DMS114 treated with DMSO at 0.1 percent for 48 hours (cell line): ENCODE measurements around the gene SALL2.
A peak's percentile ranks its signal among the peaks of the same experiment; 100 is the strongest.

Experiments
- DNase-seq: peaks from one replicate; lab custom pipeline; 2025; ENCODE audit not compliant: unreplicated experiment; lab: John Stamatoyannopoulos, UW

SALL2 gene

DNA sequence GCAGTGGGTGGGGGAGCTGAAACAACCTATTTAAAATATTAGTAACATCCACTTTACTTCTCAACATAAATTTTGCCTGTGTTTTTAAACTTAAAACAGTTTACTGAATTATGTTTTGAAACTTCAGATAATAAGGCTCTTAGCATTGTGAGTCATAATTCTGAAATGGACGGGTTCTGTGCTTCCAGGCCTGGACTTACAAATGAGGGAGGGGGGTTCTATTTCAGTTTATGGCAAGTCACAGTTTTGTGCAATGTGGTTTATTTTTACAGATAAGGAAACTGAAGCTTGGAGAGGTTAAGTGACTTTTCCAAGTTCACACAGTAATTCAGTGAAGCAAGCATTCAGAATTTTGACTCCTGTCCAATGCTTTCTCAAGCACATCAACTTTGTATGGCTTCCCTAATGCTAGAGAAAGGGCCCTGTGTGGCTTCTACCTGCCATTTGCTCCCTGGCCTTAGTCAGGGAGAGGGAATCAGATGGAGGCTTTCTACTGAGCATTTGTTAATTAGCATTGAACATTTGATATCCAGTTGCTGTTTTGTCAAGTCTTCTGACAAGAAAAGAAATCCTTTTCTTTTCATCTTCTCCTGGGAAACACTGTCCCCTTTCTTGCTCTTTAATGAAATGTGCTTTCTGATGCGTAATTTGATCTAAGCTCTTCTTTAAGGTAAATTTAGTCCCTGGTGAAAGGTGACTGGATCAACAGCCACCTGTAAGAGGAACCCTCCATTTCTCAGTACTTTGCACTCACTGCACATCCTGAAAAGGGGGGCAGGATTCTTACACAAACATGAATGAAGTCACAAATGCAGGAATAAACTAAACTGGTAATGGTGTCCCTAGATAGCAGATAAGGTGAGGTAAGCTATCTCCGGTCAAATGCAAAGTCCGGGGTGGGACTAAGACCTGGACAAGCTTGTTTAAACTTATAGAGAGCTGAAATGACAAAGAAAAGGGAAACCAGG is 2.5 kb upstream of the SALL2 start:
- no peak for DNase-seq

GRCh38 chr14:21527318-21527679 is 1.2 kb upstream of the SALL2 start:
- no peak for DNase-seq

GRCh38 chr14:21526672-21527317 is 649 bp upstream of the SALL2 start:
- no peak for DNase-seq

- no peak for DNase-seq
These were observed 580 bp downstream of the SALL2 start for GRCh38 chr14:21525571-21525961.

DNA sequence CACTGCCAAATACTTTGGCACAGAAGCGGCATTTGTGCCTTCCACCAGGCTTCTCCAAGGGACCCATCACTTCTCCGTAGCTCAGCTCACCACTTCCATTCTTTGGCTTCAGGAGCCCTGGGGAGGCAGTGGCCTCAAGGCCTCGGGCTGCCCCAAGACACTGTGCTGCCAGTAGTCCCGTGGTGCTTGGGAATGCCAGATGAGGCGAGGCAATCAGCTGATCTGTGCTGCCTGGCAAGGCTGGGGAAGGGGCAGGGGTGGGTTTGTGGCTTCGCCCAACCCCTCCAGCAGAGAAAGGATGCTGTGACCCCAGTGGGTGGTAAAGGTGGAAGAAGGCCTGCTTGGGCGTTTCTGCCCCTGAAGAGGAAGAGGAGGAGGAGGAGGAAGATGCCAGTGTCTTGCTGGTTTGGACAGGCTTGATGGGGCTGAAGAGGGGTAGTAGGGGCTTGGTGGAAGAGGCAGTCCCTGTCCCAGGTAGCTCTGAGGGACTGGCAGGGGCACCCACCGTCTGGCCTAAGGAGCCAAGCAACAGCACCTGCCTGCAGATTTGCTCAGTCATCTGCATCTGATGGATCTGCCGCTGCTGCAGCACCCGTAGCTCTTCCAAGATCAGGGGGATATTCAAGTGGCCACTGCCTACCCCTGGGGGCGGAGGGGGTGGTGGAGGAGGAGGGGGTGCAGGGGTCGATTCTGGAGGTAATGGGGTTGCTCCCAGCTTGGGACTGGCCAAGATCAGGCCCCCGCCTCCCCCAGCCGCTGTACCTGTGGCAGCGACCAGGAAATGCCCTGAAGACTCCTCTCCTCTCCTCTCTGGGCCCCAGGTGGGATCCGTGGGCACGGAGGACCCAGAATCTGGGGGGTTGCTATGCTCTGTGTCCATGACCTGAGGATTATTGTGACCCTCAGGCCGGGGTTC is 1.3 kb downstream of the SALL2 start:
- DNase-seq = no peak

DNA sequence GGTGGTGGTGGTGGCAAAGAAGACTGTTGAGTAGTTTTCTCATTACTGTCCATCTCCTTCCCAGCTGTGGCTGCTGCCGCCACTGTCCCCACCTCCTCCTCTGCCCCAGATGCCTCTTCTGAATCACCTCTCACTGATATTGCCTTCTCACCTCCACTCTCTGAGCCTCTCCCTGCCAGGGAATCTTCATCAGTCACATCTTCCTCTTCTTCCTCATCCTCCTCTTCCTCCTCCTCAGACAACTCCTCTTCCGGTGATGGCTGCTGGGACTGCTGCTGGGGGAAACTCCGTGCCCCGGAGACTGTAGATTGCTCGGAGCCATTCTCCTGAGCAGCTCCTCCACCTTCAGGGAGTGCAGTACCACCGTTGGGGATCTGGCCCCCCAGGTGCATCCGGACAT is 2.9 kb downstream of the SALL2 start:
- DNase-seq = no peak

DNA sequence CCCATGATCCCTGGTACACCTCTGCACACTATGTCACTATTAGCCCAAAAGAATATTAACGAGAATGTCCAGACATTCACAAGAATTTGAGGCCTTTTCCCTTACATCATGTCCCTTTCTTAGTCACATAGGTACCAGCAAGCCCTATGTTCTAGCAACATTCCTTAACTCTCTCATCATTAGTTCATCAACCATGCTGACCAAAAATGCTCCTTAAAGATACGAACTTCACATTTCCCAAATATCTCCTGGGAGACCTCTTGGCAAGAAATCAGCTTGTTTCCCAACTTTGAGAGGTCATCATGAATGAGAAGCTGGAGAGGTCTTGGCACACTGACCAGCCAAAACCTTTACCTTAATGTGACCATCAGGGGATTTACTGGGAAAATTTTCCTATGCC is 4.6 kb downstream of the SALL2 start:
- DNase-seq = no peak

GRCh38 chr14:21520767-21521166 is 5.4 kb downstream of the SALL2 start:
- DNase-seq = no peak

DNA sequence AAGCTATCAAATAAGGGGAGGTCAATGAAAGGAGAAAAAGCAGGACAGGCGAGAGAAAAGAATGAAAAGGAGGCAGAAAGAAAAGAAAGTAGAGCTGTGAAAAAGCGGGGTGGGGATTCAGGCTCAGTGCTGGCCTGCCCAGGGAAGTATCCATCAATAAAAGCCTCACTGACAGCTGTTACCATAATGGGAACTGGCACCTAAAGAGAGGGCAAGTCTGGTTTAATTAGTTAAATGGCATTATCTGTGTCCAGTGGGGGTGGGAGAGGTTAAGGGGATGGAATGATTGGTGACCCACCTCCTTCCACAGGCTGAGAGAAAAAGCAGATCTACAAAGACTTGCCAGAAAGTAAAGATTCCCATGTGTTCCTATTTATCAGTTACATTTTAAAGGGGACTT is 7.4 kb downstream of the SALL2 start:
- no peak for DNase-seq

- DNase-seq = no peak
These were observed 11.8 kb downstream of the SALL2 start for GRCh38 chr14:21514341-21514740.

DNA sequence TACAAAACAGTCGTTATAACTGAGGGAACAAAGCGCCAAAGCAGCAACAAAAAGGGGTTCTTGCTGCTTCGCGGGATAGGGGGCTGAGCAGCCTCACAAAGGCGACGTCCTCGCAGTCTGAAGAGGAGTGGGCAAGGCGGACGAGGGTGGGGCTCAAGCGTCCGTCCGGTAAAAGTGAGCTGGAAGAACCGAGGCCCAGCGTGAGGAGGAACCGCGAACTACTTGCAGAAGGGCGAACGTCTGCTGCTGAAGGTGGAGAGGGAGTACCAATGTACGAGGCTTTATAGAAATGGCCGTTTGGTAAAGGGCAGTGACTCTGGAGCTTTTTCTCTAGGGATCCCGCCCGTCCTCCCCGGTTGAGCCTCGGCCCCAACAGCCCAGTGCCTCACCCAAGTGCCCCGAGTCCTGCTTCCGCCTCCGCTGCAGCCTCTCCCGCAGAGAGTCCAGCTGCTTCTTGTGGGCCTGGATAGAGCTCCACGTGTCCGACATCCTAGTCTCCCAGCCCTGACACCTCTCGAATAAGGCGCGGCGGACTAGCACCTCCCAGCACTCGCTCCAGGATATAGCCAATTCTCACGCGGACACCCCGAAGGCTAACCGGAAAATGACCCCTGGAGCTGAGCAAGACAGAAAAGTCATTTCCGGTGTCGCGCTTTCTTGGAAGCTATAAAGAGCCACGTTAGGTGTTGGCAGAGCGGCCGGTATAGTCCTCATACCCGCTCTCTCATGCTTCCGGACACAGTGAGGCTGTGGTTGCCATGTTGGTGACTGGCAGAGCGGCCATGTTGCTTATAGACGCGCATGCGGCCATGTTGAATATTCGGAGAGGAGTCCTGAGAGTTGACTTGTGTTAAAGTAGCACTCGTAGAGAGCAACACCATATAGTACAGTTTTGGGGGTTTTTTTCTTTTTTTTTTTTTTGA is 15.2 kb downstream of the SALL2 start, which contains the start of gene METTL3:
METTL3 (minus strand) TSS at position 606 of the 923 bp plus-strand sequence; CDS start at position 489, 117 bp downstream.
- peak; percentile 97 for DNase-seq

- no peak for DNase-seq
These were observed 16.6 kb downstream of the SALL2 start for GRCh38 chr14:21509432-21510143.

DNA sequence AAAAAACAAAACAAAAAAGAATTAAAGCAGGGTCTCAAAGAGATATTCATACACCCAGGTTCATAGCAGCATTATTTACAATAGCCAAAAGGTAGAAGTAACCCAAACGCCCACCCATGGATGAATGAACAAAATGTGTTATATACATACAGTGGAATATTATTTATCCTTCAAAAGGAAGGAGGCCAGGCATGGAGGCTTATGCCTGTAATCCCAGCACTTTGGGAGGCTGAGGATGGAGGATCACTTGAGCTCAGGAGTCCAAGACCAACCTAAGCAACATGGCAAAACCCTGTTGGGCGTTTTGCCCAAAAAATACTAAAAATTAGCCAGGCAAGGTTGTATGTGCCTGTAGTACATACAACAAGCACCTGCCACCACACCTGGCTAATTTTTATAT is 19.6 kb downstream of the SALL2 start:
- no peak for DNase-seq

DNA sequence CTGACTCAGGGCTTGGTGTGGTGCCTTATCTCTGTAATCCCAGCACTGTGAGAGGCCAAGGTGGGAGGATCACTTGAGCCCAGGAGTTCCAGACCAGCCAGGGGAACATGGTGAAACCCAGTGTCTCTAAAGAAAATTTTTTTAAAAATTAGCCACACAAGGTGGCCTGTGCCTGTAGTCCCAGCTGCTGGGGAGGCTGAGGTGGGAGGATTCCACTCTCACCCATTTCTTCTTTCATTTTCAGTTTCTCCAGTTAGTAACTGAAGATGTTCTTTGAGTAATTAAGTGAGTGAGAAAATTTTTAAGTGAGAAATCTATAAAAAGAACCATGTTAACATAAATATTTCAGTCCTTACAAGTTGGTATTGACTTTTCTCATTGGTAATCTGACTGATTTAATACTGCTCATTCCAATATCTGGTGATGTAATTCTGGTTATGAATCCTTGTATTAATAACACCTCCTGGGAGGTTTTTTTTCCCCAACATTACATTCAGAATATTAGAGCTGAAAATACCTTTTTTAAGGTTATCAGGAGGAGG is 21.1 kb downstream of the SALL2 start:
- DNase-seq = no peak

DNA sequence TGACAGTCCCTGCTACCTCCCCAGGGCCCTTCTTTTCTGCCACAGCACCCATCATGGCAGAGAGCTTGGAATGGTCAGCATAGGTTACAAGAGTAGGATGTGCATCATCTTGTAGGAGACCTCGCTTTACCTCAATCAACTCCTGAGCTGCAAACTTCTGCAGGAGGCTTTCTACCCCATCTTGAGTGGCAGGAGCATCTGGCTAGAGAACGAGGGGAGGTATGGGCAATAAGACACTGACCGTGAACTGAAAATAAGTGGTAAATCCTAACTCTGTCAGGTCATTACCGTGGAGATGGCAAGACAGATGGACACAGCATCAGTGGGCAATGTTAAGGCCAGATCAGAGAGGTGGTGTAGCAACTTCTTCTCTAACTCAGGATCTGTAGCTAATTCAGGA is 22.8 kb downstream of the SALL2 start:
- no peak for DNase-seq

DNA sequence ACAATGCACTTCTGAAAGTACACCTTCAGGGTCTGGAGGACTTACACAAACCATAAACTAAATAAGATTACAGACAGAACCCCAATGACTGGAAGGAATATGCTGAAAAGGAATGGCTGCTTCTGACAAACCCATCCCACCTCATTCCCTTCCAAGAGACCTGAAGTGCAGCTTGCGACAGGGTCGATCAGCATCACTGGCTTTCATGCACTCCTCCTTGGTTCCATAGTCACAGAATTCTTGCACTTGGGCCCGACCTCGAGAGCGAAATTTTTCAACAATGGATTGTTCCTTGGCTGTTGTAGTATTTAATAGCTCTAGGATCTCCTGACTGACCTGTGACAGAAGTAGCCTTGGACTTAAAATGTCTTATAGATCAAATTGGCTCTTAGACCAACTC is 24.6 kb downstream of the SALL2 start:
- no peak for DNase-seq

GRCh38 chr14:21498540-21499526 is 27.3 kb downstream of the SALL2 start:
- DNase-seq = peak; percentile 40

- DNase-seq = no peak
These were observed 29.7 kb downstream of the SALL2 start for GRCh38 chr14:21496453-21496852.
